K562 (cell line): Measurements from ENCODE around the gene TPK1. TPM values are rescaled to one million over a fixed set of nuclear protein-coding genes. Genes with fewer than 3 reads are reported as not detected.

Experiments used
- ARID1B ChIP-seq: fragments of 450-650 bp; IDR thresholded peaks from 2 replicates; pipeline ENCODE4 v1.6.1; 2016; ENCODE audit warnings: antibody characterized with exemption, mild to moderate bottlenecking, inconsistent platforms
- ATF7 ChIP-seq: fragments of 450-650 bp; IDR thresholded peaks from 2 replicates; pipeline ENCODE4 v1.7.1; 2014; ENCODE audit warnings: mild to moderate bottlenecking, moderate library complexity
- DDX20 ChIP-seq: fragments of 450-650 bp; IDR thresholded peaks from 2 replicates; pipeline ENCODE4 v1.6.1; 2016; ENCODE audit warnings: missing genetic modification characterization, low read depth, mild to moderate bottlenecking, missing compliant biosample characterization, moderate library complexity
- EGR1 ChIP-seq: fragments of 450-650 bp; conservative IDR thresholded peaks from 2 replicates; pipeline ENCODE4 v1.6.1; 2017; ENCODE audit warnings: mild to moderate bottlenecking
- ETV1 ChIP-seq: fragments of 450-650 bp; conservative IDR thresholded peaks from 2 replicates; pipeline ENCODE4 v1.6.1; 2016; ENCODE audit warnings: missing genetic modification characterization, control low read depth, low read depth, missing compliant biosample characterization
- FOSL1 ChIP-seq: fragments of 200-800 bp; sonication (Bioruptor generic); conservative IDR thresholded peaks from 2 replicates; pipeline ENCODE4 v1.6.1; 2016; ENCODE audit warnings: missing genetic modification characterization, missing compliant biosample characterization
- GABPB1 ChIP-seq: sonication (generic); formaldehyde crosslinking; IDR thresholded peaks from 2 replicates; pipeline ENCODE4 v1.8.0; 2022; ENCODE audit warnings: mild to moderate bottlenecking, missing genetic modification reagents
- GTF2F1 ChIP-seq: IDR thresholded peaks from 2 replicates; pipeline ENCODE4 v1.6.1; 2011; ENCODE audit warnings: low read depth, low read length, improper control_type of control experiment
- HMG20A ChIP-seq: fragments of 450-650 bp; formaldehyde crosslinking; conservative IDR thresholded peaks from 2 replicates; pipeline ENCODE4 v1.4.0; 2020; ENCODE audit warnings: mild to moderate bottlenecking, mixed read lengths
- KAT8 ChIP-seq: fragments of 450-650 bp; IDR thresholded peaks from 2 replicates; pipeline ENCODE4 v1.6.1; 2016; ENCODE audit warnings: low read depth, mild to moderate bottlenecking
- KLF1 ChIP-seq: fragments of 450-650 bp; IDR thresholded peaks from 2 replicates; pipeline ENCODE4 v1.6.1; 2016; ENCODE audit warnings: missing genetic modification characterization, missing compliant biosample characterization
- MED1 ChIP-seq: sonication (generic); formaldehyde crosslinking; IDR thresholded peaks from 2 replicates; pipeline ENCODE4 v1.8.1; 2023; ENCODE audit warnings: missing genetic modification reagents, borderline replicate concordance
- MTF1 ChIP-seq: fragments of 250-450 bp; sonication (Bioruptor Pico); IDR thresholded peaks from 2 replicates; pipeline ENCODE4 v1.9.0; 2021; ENCODE audit warnings: moderate library complexity, mild to moderate bottlenecking, inconsistent platforms, borderline replicate concordance
- NFIC ChIP-seq: fragments of 450-650 bp; IDR thresholded peaks from 2 replicates; pipeline ENCODE4 v1.6.1; 2017; ENCODE audit warnings: mild to moderate bottlenecking, inconsistent platforms
- PHB2 ChIP-seq: fragments of 450-650 bp; IDR thresholded peaks from 2 replicates; pipeline ENCODE4 v1.6.1; 2017; ENCODE audit warnings: low read depth
- RBM17 ChIP-seq: fragments of 200-400 bp; formaldehyde crosslinking; IDR thresholded peaks from 2 replicates; pipeline ENCODE4 v1.6.1; 2017; ENCODE audit warnings: low read depth, mild to moderate bottlenecking, low read length, borderline replicate concordance
- TEAD2 ChIP-seq: fragments of 450-650 bp; IDR thresholded peaks from 2 replicates; pipeline ENCODE4 v1.6.1; 2016; ENCODE audit warnings: missing genetic modification characterization, control low read depth, missing compliant biosample characterization
- TFAM ChIP-seq: fragments of 250-450 bp; sonication (Bioruptor Pico); conservative IDR thresholded peaks from 2 replicates; pipeline ENCODE4 v1.5.0; 2021; ENCODE audit warnings: mild to moderate bottlenecking, moderate library complexity
- ZNF217 ChIP-seq: sonication (generic); formaldehyde crosslinking; IDR thresholded peaks from 2 replicates; pipeline ENCODE4 v1.8.0; 2022; ENCODE audit warnings: mild to moderate bottlenecking, missing genetic modification reagents
- polyA plus RNA-seq, 8 experiments: library from polyadenylated mRNA; depleted of rRNA in 4 of 8; stranded (reverse) in 5 of 8; unstranded in 3 of 8; fragments of >200 nt; fragmentation: Nextera tagmentation in 2 of 8; fragmentation: Illumina TruSeq in 1 of 8; extraction: Ambion mirVana in 2 of 8; extraction: Trizol in 1 of 8; gene quantifications; 2 replicates each; pipeline versions ENCODE4 v1.2.1 to v1.2.3, GENCODE V29; 2011 to 2014; ENCODE audit warnings: inconsistent platforms in 1 of 8, missing spikeins in 1 of 8
- total RNA-seq, 7 experiments: library from RNA; depleted of rRNA in 6 of 7; stranded (reverse); fragments of >200 nt in 6 of 7; fragmentation: Illumina TruSeq in 2 of 7; extraction: Trizol in 2 of 7; gene quantifications; 2 replicates each; pipeline versions ENCODE4 v1.2.1 to v1.2.3, GENCODE V29; 2011 to 2021; ENCODE audit warnings: low replicate concordance in 1 of 7
- TF ChIP-seq, protein P1 (sequence below): fragments of 200-800 bp; sonication (Bioruptor generic); IDR thresholded peaks from 2 replicates; pipeline ENCODE4 v1.6.1; 2017; ENCODE audit warnings: missing genetic modification characterization, missing compliant biosample characterization
- TF ChIP-seq, protein P2 (sequence below): IDR thresholded peaks from 3 replicates; pipeline ENCODE4 v1.6.1; 2011; ENCODE audit warnings: borderline replicate concordance, mild to moderate bottlenecking; ENCODE audit not compliant: insufficient read length, insufficient read depth
- TF ChIP-seq, protein P3 (sequence below): fragments of 250-450 bp; sonication (Bioruptor Pico); IDR thresholded peaks from 2 replicates; pipeline ENCODE4 v1.4.0; 2020; ENCODE audit warnings: borderline replicate concordance
- TF ChIP-seq, protein P4 (sequence below): fragments of 250-450 bp; sonication (Bioruptor Pico); IDR thresholded peaks from 2 replicates; pipeline ENCODE4 v1.4.0; 2020; ENCODE audit warnings: mild to moderate bottlenecking

Gene TPK1
- total and polyA plus RNA-seq, 9 of the 15 experiments (the other 6 are each of a cell fraction or from before 2014, with no cell fraction given): 5.1 to 16.2 (median 9.2) TPM

DNA sequence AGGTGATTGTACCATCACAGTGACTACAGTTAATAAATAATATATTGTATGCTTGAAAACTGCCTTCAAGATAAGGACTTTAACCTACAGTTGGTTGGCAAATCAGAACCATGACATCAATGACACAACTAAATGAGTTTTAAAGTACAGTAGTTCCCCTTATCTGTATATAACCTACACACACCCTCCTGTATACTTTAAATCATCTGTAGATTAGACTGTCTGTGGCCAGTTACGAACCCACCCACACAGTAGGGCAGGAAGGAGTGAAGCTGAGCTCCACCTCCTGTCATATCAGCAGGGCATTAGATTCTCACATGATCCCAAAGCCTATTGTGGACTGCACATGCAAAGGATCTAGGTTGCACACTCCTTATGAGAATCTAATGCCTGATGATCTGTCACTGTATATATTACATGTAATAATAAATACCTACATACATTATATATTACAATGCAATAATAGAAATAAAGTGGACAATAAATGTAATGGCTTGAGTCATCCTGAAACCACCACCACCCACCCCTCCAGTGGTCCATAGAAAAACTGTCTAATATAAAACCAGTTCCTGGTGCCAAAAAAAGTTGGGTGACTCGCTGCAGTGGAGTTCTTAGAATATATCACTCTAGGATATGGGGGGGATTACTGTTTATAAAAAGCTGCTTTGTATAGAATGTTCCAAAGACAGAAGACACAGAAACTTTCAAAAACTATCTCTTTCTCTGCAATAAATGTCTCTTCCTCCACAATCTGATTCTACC, 5.6 kb downstream of the TPK1 start (continued):
- TF ChIP-seq, protein P1, sequence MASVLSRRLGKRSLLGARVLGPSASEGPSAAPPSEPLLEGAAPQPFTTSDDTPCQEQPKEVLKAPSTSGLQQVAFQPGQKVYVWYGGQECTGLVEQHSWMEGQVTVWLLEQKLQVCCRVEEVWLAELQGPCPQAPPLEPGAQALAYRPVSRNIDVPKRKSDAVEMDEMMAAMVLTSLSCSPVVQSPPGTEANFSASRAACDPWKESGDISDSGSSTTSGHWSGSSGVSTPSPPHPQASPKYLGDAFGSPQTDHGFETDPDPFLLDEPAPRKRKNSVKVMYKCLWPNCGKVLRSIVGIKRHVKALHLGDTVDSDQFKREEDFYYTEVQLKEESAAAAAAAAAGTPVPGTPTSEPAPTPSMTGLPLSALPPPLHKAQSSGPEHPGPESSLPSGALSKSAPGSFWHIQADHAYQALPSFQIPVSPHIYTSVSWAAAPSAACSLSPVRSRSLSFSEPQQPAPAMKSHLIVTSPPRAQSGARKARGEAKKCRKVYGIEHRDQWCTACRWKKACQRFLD (CRISPR knock-in tag): no peak
- no peak for TF ChIP-seq FOSL1 (tag)
- TF ChIP-seq ARID1B: peak; percentile 30; the same call in 1 of the 2 replicates
- TF ChIP-seq, protein P2, sequence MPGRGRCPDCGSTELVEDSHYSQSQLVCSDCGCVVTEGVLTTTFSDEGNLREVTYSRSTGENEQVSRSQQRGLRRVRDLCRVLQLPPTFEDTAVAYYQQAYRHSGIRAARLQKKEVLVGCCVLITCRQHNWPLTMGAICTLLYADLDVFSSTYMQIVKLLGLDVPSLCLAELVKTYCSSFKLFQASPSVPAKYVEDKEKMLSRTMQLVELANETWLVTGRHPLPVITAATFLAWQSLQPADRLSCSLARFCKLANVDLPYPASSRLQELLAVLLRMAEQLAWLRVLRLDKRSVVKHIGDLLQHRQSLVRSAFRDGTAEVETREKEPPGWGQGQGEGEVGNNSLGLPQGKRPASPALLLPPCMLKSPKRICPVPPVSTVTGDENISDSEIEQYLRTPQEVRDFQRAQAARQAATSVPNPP: no peak
- TF ChIP-seq ATF7: peak; percentile 40; the same call in 1 of the 2 replicates
- TF ChIP-seq KAT8: no peak
- TF ChIP-seq GTF2F1: no peak
- TF ChIP-seq TEAD2: no peak
- TF ChIP-seq HMG20A (CRISPR knock-in tag): no peak
- no peak for TF ChIP-seq TFAM (CRISPR knock-in tag)
- no peak for TF ChIP-seq RBM17
- TF ChIP-seq DDX20 (tag): no peak
- no peak for TF ChIP-seq PHB2
- no peak for TF ChIP-seq ETV1 (tag)
- no peak for TF ChIP-seq KLF1 (tag)
- TF ChIP-seq EGR1: peak; percentile 72
- TF ChIP-seq MTF1 (CRISPR knock-in tag): no peak
- TF ChIP-seq, protein P3, sequence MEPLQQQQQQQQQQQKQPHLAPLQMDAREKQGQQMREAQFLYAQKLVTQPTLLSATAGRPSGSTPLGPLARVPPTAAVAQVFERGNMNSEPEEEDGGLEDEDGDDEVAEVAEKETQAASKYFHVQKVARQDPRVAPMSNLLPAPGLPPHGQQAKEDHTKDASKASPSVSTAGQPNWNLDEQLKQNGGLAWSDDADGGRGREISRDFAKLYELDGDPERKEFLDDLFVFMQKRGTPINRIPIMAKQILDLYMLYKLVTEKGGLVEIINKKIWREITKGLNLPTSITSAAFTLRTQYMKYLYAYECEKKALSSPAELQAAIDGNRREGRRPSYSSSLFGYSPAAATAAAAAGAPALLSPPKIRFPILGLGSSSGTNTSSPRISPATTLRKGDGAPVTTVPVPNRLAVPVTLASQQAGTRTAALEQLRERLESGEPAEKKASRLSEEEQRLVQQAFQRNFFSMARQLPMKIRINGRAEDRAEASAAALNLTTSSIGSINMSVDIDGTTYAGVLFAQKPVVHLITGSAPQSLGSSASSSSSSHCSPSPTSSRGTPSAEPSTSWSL: no peak
- no peak for TF ChIP-seq ZNF217
- no peak for TF ChIP-seq NFIC
- TF ChIP-seq, protein P4, sequence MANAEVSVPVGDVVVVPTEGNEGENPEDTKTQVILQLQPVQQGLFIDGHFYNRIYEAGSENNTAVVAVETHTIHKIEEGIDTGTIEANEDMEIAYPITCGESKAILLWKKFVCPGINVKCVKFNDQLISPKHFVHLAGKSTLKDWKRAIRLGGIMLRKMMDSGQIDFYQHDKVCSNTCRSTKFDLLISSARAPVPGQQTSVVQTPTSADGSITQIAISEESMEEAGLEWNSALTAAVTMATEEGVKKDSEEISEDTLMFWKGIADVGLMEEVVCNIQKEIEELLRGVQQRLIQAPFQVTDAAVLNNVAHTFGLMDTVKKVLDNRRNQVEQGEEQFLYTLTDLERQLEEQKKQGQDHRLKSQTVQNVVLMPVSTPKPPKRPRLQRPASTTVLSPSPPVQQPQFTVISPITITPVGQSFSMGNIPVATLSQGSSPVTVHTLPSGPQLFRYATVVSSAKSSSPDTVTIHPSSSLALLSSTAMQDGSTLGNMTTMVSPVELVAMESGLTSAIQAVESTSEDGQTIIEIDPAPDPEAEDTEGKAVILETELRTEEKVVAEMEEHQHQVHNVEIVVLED (CRISPR knock-in tag): no peak
- no peak for TF ChIP-seq MED1 (CRISPR knock-in tag)
- no peak for TF ChIP-seq GABPB1 (CRISPR knock-in tag)
